Natural killer cell treated with Interleukin-12 subunit alpha and Interleukin-12 subunit beta and Interleukin-15 and Interleukin-18, amount 100 ng/mL, for 72 hours (primary cell): ENCODE measurements around the gene TMEM11. TPM values are rescaled to one million over a fixed set of nuclear protein-coding genes. Genes with fewer than 3 reads are reported as not detected.
A peak's percentile ranks its signal among the peaks of the same experiment; 100 is the strongest.
"Not testable (repeated sequence)": the region's sequence is repeated elsewhere in the genome, so short reads cannot be mapped to it uniquely, and the experiment has no call there.

Experiments
- ATAC-seq, 2 donors: fragments of 150-1000 bp; cut with Tn5 transposase in 1 of 2; sonication (Bioruptor Pico), chemical (Tn5 transposase) in 1 of 2; 2 replicates each; pipeline ENCODE4 v1.10.0; 2021
- DNase-seq: peaks from one replicate; pipeline ENCODE4 v3.0.0; 2022; ENCODE audit warnings: low spot score
- H3K27ac Mint-ChIP-seq, 2 donors: 1 replicate in 1 of 2; 2 replicates in 1 of 2; pipeline ENCODE4 v1.8.0; 2022; ENCODE audit warnings: mixed read lengths in 2 of 2, mild to moderate bottlenecking in 1 of 2, moderate library complexity in 1 of 2
- H3K27me3 Mint-ChIP-seq, 2 donors: 1 replicate in 1 of 2; 2 replicates in 1 of 2; pipeline ENCODE4 v1.8.0; 2022; ENCODE audit warnings: mixed read lengths in 2 of 2
- H3K36me3 Mint-ChIP-seq: one replicate; pipeline ENCODE4 v1.8.0; 2022; ENCODE audit warnings: mixed read lengths
- H3K4me1 Mint-ChIP-seq, 2 donors: 1 replicate in 1 of 2; 2 replicates in 1 of 2; pipeline ENCODE4 v1.8.0; 2022; ENCODE audit warnings: low read depth in 2 of 2, mixed read lengths in 2 of 2, mild to moderate bottlenecking in 1 of 2
- H3K4me3 Mint-ChIP-seq: one replicate; pipeline ENCODE4 v1.8.0; 2022; ENCODE audit warnings: mixed read lengths
- H3K9me3 Mint-ChIP-seq: 2 replicates; pipeline ENCODE4 v1.8.0; 2022; ENCODE audit warnings: mixed read lengths
- total RNA-seq, 2 donors: library from RNA; stranded (reverse); gene quantifications; one replicate each; pipeline ENCODE4 v1.2.3, GENCODE V29; 2022

Gene TMEM11
- total RNA-seq, 2 donors from 2014 or later = 23.9 to 30.7 TPM

- Mint-ChIP-seq H3K9me3 (no peaks in the 10 kb centered on the region), H3K36me3 (no peaks in the 10 kb centered on the region), H3K27ac (no peak overlapping the region), H3K4me3 (no peak overlapping the region), H3K27me3 (no peaks in the 10 kb centered on the region), H3K4me1 (peaks cover 12 to 14% of the 10 kb centered on the region in 2 donors)
- DNase-seq (no peak), ATAC-seq (no peak)
These were observed 19.7 kb downstream of the TMEM11 start for GRCh38 chr17:21194226-21194625.

GRCh38 chr17:21193031-21193430 lies 20.9 kb downstream of the TMEM11 start:
- no peak overlapping the region for H3K4me3 Mint-ChIP-seq

GRCh38 chr17:21192414-21192813 lies 21.5 kb downstream of the TMEM11 start:
- not testable (repeated sequence) for H3K9me3 Mint-ChIP-seq, DNase-seq, H3K36me3 Mint-ChIP-seq, H3K27ac Mint-ChIP-seq, H3K4me3 Mint-ChIP-seq, ATAC-seq, H3K4me1 Mint-ChIP-seq, H3K27me3 Mint-ChIP-seq

More at GRCh38 chr17:21193031-21193430, 20.9 kb downstream of the TMEM11 start:
- no peak overlapping the region for H3K27ac Mint-ChIP-seq
- no peak for ATAC-seq
- no peaks in the 10 kb centered on the region for H3K27me3 Mint-ChIP-seq
- H3K9me3 Mint-ChIP-seq = no peaks in the 10 kb centered on the region
- no peaks in the 10 kb centered on the region for H3K36me3 Mint-ChIP-seq
- H3K4me1 Mint-ChIP-seq = peaks cover 7 to 8% of the 10 kb centered on the region in 2 donors
- DNase-seq = no peak

GRCh38 chr17:21191698-21192097 lies 22.3 kb downstream of the TMEM11 start:
- Mint-ChIP-seq H3K27ac (no peak overlapping the region), H3K4me3 (no peak overlapping the region)
- no peak for ATAC-seq

GRCh38 chr17:21190078-21190477 lies 23.9 kb downstream of the TMEM11 start:
- no peaks in the 10 kb centered on the region for H3K27me3 Mint-ChIP-seq
- no peak for ATAC-seq
- no peaks in the 10 kb centered on the region for H3K9me3 Mint-ChIP-seq
- H3K4me1 Mint-ChIP-seq = peaks cover 7 to 8% of the 10 kb centered on the region in 2 donors
- H3K27ac Mint-ChIP-seq = no peak overlapping the region
- no peak overlapping the region for H3K4me3 Mint-ChIP-seq
- DNase-seq = no peak
- H3K36me3 Mint-ChIP-seq = peaks cover 5% of the 10 kb centered on the region

More at GRCh38 chr17:21191698-21192097, 22.3 kb downstream of the TMEM11 start:
- DNase-seq = no peak
- H3K4me1 Mint-ChIP-seq = peaks cover 7 to 8% of the 10 kb centered on the region in 2 donors
- H3K36me3 Mint-ChIP-seq = peaks cover under 1% of the 10 kb centered on the region
- H3K27me3 Mint-ChIP-seq = no peaks in the 10 kb centered on the region
- no peaks in the 10 kb centered on the region for H3K9me3 Mint-ChIP-seq

- H3K27me3 Mint-ChIP-seq = no peaks in the 10 kb centered on the region
- no peak overlapping the region for H3K27ac Mint-ChIP-seq
- H3K9me3 Mint-ChIP-seq = no peaks in the 10 kb centered on the region
- no peak for ATAC-seq
- H3K4me1 Mint-ChIP-seq = peaks cover 2% of the 10 kb centered on the region in 2 donors
- no peak overlapping the region for H3K4me3 Mint-ChIP-seq
- DNase-seq = no peak
- peaks cover 5% of the 10 kb centered on the region for H3K36me3 Mint-ChIP-seq
These were observed 24.6 kb downstream of the TMEM11 start for GRCh38 chr17:21189361-21189760.

GRCh38 chr17:21186399-21187187 lies 27.4 kb downstream of the TMEM11 start:
- DNase-seq = no peak
- H3K27ac Mint-ChIP-seq = no peak overlapping the region

GRCh38 chr17:21185061-21185460 lies 28.9 kb downstream of the TMEM11 start:
- no peak overlapping the region for H3K27ac Mint-ChIP-seq
- H3K36me3 Mint-ChIP-seq = peaks cover 5% of the 10 kb centered on the region
- H3K4me3 Mint-ChIP-seq = no peak overlapping the region
- no peaks in the 10 kb centered on the region for H3K9me3 Mint-ChIP-seq
- DNase-seq = no peak
- no peaks in the 10 kb centered on the region for H3K4me1 Mint-ChIP-seq
- ATAC-seq = no peak
- no peaks in the 10 kb centered on the region for H3K27me3 Mint-ChIP-seq

More at GRCh38 chr17:21186399-21187187, 27.4 kb downstream of the TMEM11 start:
- Mint-ChIP-seq H3K9me3 (no peaks in the 10 kb centered on the region), H3K4me1 (peaks cover 0 to 2% of the 10 kb centered on the region in 2 donors), H3K27me3 (no peaks in the 10 kb centered on the region), H3K36me3 (peaks cover 5% of the 10 kb centered on the region), H3K4me3 (no peak overlapping the region)
- ATAC-seq = no peak

GRCh38 chr17:21184570-21184969 lies 29.4 kb downstream of the TMEM11 start:
- no peaks in the 10 kb centered on the region for H3K9me3 Mint-ChIP-seq
- DNase-seq = no peak
- H3K27me3 Mint-ChIP-seq = no peaks in the 10 kb centered on the region
- no peak overlapping the region for H3K27ac Mint-ChIP-seq
- H3K36me3 Mint-ChIP-seq = peaks cover 5% of the 10 kb centered on the region
- no peak overlapping the region for H3K4me3 Mint-ChIP-seq
- H3K4me1 Mint-ChIP-seq = no peaks in the 10 kb centered on the region
- no peak for ATAC-seq

GRCh38 chr17:21183468-21183867 lies 30.5 kb downstream of the TMEM11 start:
- ATAC-seq (no peak), DNase-seq (no peak)
- Mint-ChIP-seq H3K4me3 (no peak overlapping the region), H3K27ac (no peak overlapping the region), H3K27me3 (no peaks in the 10 kb centered on the region), H3K36me3 (peaks cover 5% of the 10 kb centered on the region), H3K9me3 (no peaks in the 10 kb centered on the region), H3K4me1 (no peaks in the 10 kb centered on the region)

- DNase-seq = no peak
- ATAC-seq = peak; percentile 31 to 57
- no peak overlapping the region for H3K4me3 Mint-ChIP-seq
- H3K36me3 Mint-ChIP-seq = no peaks in the 10 kb centered on the region
- H3K4me1 Mint-ChIP-seq = no peaks in the 10 kb centered on the region
- H3K9me3 Mint-ChIP-seq = no peaks in the 10 kb centered on the region
- H3K27ac Mint-ChIP-seq = no peak overlapping the region
- no peaks in the 10 kb centered on the region for H3K27me3 Mint-ChIP-seq
These were observed 35.9 kb downstream of the TMEM11 start for GRCh38 chr17:21177854-21178600.

GRCh38 chr17:21177401-21177800 lies 36.6 kb downstream of the TMEM11 start:
- no peak overlapping the region for H3K4me3 Mint-ChIP-seq
- H3K9me3 Mint-ChIP-seq = no peaks in the 10 kb centered on the region
- H3K27me3 Mint-ChIP-seq = no peaks in the 10 kb centered on the region
- H3K36me3 Mint-ChIP-seq = no peaks in the 10 kb centered on the region
- ATAC-seq (no peak), DNase-seq (no peak)
- no peak overlapping the region for H3K27ac Mint-ChIP-seq
- H3K4me1 Mint-ChIP-seq = no peaks in the 10 kb centered on the region

- Mint-ChIP-seq H3K27ac (no peak overlapping the region), H3K27me3 (no peaks in the 10 kb centered on the region), H3K36me3 (no peaks in the 10 kb centered on the region), H3K9me3 (no peaks in the 10 kb centered on the region), H3K4me1 (peaks cover 0 to 2% of the 10 kb centered on the region in 2 donors), H3K4me3 (no peak overlapping the region)
- ATAC-seq (no peak), DNase-seq (no peak)
These were observed 37.1 kb downstream of the TMEM11 start for GRCh38 chr17:21176773-21177395.

- H3K9me3 Mint-ChIP-seq = no peaks in the 10 kb centered on the region
- no peaks in the 10 kb centered on the region for H3K27me3 Mint-ChIP-seq
- no peak overlapping the region for H3K4me3 Mint-ChIP-seq
- ATAC-seq (no peak), DNase-seq (no peak)
- H3K4me1 Mint-ChIP-seq = peaks cover 5 to 15% of the 10 kb centered on the region in 2 donors
- H3K27ac Mint-ChIP-seq = no peak overlapping the region
- no peaks in the 10 kb centered on the region for H3K36me3 Mint-ChIP-seq
These were observed 39.2 kb downstream of the TMEM11 start for GRCh38 chr17:21174713-21175112.
